Measurements from ENCODE around the gene TSPY10.
"Not testable (repeated sequence)": the region's sequence is repeated elsewhere in the genome, so short reads cannot be mapped to it uniquely, and the experiment has no call there.

TSPY10 gene

DNA sequence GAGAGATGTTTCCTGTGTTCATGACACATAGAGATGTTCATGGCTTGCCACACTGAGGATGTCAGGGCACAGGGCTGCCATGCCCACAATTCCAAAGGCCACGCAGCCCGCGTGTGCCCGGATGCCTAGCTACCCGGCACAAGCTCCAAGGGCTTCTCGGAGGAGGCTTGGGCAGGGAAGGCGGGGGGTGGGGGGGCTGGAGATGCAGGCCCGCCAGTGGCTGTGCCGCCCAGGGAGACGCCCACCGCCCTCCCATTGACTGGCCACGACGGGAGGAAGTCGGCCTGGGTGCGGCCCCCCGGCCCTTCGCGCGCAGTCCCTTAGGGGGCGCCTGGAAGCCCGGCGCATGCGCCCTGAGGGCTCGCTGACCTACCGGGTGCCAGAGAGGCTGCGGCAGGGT is at the start of gene TSPY10:
Gene TSPY10 (plus strand): TSS at position 301 of the 400 bp plus-strand sequence. CDS start 46 bp downstream, at position 347.
- DNase-seq (ENCODE audit: low spot score), result not testable (repeated sequence)

GRCh38 chrY:9486967-9487366 is 40.7 kb upstream of the TSPY10 start, which contains the start of gene TSPY9:
Gene TSPY9 (plus strand): TSS chrY:9487267. CDS start chrY:9487313, 46 bp downstream.
- DNase-seq (ENCODE audit: low spot score), result not testable (repeated sequence)

DNA sequence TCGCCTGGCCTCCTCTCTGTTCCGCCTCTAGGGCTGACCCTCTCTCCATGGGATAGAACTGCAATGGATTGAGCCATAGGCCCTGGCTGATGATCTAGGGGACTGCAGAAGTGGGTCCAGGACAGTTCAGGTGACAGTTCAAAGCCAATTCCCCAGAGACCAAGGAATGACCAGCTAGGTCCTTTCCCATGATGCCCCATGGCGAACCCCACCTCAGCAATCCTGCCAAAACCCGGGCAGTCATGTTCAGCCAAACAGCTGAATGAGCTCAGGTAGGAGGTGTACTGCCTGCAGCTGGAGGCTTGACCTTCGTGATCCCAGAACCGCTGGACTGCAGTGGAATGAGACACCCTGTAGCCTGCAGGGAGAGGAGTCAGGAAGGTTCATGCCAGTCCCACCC is 23.3 kb upstream of the TSPY10 start:
- DNase-seq (ENCODE audit: low spot score), result not testable (repeated sequence)

DNA sequence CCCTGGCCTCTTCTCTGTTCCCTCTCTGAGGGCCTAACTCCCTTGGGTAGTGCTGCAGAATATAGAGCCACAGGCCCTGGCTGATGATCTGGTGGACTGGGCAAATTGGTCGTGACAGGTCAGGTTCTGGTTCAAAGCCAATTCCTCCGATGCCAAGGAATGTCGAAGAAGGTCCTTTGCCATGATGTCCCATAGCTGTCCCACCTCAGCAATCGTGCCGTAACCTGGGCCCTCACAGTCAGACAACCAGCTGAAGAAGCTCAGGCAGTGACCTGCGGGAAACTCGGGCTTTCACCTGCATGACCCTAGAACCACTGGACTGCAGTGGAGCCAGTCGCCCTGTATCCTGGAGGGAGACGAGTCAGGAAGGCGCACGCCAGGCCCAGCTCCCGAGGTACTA is 11.4 kb upstream of the TSPY10 start:
- DNase-seq (ENCODE audit: low spot score), result not testable (repeated sequence)
